Measurements from ENCODE around the gene KLHL2.
"Not testable (repeated sequence)": the region's sequence is repeated elsewhere in the genome, so short reads cannot be mapped to it uniquely, and the experiment has no call there.

The KLHL2 gene

DNA sequence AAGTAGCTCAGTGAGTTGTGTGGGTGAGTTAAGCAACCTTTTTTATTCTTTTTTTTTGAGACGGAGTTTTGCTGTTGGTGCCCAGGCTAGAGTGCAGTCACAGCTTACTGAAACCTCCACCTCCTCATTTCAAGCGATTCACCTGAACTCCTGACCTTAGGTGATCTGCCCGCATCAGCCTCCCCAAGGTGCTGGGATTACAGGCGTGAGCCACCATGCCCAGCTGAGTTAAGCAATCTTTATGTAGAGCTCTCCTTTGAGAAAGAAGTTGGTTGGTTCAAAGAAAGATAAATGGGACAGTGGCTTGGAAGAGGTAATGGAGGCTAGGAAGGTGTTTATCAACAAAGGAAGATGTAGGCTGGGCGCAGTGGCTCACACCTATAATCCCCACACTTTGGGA lies 123.3 kb downstream of the KLHL2 start:
- DNase-seq (ENCODE audit: low read depth) = no peak
- peak overlapping the region; percentile 100 for H3K4me3 ChIP-seq (ENCODE audit: control insufficient read depth, low read depth, low read length)
- TF ChIP-seq, protein P1, sequence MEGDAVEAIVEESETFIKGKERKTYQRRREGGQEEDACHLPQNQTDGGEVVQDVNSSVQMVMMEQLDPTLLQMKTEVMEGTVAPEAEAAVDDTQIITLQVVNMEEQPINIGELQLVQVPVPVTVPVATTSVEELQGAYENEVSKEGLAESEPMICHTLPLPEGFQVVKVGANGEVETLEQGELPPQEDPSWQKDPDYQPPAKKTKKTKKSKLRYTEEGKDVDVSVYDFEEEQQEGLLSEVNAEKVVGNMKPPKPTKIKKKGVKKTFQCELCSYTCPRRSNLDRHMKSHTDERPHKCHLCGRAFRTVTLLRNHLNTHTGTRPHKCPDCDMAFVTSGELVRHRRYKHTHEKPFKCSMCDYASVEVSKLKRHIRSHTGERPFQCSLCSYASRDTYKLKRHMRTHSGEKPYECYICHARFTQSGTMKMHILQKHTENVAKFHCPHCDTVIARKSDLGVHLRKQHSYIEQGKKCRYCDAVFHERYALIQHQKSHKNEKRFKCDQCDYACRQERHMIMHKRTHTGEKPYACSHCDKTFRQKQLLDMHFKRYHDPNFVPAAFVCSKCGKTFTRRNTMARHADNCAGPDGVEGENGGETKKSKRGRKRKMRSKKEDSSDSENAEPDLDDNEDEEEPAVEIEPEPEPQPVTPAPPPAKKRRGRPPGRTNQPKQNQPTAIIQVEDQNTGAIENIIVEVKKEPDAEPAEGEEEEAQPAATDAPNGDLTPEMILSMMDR (conservative IDR thresholded peaks at IDR 0.05; ENCODE audit: control insufficient read depth, insufficient read depth, low read depth, low read length) = no peak

DNA sequence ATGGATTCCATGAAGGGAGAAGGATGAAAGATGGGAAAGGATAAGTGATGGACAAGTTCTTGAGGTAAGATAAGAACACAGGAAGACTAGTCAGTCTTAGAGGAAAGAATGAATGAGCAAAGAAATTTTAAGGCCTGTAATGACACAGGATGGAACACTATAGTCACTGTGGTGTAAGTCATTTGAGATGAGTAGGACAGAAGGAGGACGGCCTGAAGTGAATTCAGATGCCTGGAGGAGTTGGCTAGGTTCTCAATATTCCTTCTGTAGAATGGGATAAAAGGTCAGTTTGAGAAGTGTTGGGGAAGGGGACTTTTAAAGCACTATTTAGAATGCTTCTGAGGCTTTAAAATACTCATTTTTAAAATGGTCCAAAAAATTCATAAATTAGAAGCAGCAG lies 124.0 kb downstream of the KLHL2 start:
- TF ChIP-seq, protein P1 (conservative IDR thresholded peaks at IDR 0.05; ENCODE audit: control insufficient read depth, insufficient read depth, low read depth, low read length) = no peak
- DNase-seq (ENCODE audit: low read depth) = no peak
- H3K4me3 ChIP-seq (ENCODE audit: control insufficient read depth, low read depth, low read length) = peak overlapping the region; percentile 100

DNA sequence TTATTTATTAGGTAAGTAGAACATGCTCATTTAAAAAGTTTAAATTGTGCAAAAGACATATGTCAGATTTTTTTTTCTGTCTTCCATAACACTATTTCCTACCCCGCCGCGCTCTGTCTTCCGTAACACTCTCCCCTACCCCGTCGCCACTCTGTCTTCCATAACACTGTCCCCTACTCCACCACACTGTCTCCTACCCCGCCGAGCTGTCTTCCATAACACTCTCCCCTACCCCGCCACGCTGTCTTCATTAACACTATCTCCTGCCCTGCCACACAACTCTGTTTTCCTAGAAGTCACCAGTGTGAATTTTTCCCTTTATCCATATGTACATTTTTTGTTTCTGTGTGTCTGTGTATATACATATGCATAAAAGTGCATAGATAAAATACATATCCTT lies 124.5 kb downstream of the KLHL2 start:
- peak overlapping the region; percentile 100 for H3K4me3 ChIP-seq (ENCODE audit: control insufficient read depth, low read depth, low read length)
- DNase-seq (ENCODE audit: low read depth) = no peak
- TF ChIP-seq, protein P1 (conservative IDR thresholded peaks at IDR 0.05; ENCODE audit: control insufficient read depth, insufficient read depth, low read depth, low read length) = no peak

DNA sequence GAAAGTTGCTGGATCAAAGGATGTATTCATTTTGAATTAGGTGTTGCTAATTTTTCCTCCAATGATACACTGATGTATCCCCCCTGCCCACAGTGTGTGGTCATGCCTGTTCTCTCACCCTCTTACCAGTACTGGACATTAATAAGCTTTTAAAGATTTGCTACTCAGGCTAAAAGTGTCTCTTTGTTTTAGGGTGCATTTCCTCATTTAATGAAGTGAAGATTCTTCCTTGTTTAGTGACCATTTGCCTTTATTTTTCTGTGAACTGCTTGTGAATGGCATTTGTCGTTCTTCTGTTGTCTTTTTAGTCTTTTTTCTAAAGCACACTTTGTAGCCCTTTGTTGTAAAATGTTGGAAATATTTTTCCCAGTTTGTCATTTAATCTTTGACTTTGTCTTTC lies 125.1 kb downstream of the KLHL2 start:
- H3K4me3 ChIP-seq (ENCODE audit: control insufficient read depth, low read depth, low read length) = peak overlapping the region; percentile 100
- DNase-seq (ENCODE audit: low read depth) = no peak
- TF ChIP-seq, protein P1 (conservative IDR thresholded peaks at IDR 0.05; ENCODE audit: control insufficient read depth, insufficient read depth, low read depth, low read length) = no peak

DNA sequence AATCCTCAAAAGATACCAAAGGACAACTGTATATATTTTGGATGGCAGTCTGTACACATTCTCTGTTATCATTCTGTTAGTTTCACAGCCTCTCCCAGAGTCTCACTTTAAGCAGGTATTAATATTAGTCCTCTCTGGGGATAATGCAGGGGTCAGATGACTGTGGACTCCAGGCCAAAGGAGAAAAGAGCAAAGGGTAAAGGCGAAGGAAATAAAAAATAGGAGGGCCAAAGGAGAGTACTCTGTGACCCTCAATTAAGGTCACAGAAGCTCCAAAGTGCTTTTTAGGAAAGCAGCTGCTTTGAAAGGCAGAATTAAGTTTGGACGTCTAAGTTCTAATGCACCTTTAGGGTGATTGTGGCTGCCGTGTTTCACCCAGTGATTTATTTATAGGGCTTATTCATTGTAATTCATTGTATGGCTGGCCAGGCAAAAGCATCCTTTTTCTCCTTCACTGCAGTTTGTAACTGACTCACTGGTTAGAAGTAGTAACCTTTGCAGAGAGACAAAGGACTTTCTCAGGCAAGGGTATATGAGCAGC lies 127.9 kb downstream of the KLHL2 start:
- no peak for DNase-seq (ENCODE audit: low read depth)
- H3K4me3 ChIP-seq (ENCODE audit: control insufficient read depth, low read depth, low read length) = no peak overlapping the region
- TF ChIP-seq, protein P1 (conservative IDR thresholded peaks at IDR 0.05; ENCODE audit: control insufficient read depth, insufficient read depth, low read depth, low read length) = no peak

DNA sequence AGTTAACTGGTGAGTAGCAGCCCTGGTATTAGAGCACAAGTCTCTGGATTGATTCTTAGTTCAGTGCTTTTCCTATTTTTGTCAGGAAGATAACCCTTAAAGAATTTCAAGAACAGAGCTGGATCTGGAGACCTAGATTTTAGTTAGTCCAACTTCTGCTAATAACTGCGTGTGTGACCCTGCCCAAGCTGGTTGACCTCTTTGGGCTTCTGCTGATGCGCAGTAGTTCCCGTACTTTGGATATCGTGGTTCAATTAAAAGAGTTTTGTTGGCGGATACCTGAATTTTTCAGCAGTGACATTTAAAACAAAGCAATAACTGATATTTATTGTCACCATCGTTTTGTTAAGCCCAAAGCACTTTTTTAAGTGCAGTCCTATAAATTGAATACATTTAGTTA lies 129.4 kb downstream of the KLHL2 start:
- no peak for DNase-seq (ENCODE audit: low read depth)
- H3K4me3 ChIP-seq (ENCODE audit: control insufficient read depth, low read depth, low read length) = no peak overlapping the region
- TF ChIP-seq, protein P1 (conservative IDR thresholded peaks at IDR 0.05; ENCODE audit: control insufficient read depth, insufficient read depth, low read depth, low read length) = no peak

DNA sequence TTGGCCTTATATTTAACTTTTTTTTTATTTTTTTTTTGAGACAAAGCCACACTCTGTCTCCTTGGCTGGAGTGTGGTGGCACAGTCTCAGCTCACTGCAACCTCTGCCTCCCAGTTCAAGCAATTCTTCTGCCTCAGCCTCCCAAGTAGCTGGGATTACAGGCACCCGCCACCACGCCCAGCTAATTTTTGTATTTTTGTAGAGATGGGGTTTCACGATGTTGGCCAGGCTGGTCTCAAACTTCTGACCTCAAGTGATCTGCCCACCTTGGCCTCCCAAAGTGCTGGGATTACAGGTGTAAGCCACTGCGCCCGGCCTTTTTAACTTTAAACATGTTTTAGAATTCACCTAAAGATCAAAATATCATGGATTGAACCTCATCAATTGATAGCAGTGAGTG lies 135.0 kb downstream of the KLHL2 start:
- H3K4me3 ChIP-seq (ENCODE audit: control insufficient read depth, low read depth, low read length); DNase-seq (ENCODE audit: low read depth): not testable (repeated sequence)

All from fibroblast of mammary gland (primary cell).